PC-3 (cell line): ENCODE results near the gene PGBD4. TPM values are rescaled to one million over a fixed set of nuclear protein-coding genes. Genes with fewer than 3 reads are reported as not detected.

ENCODE experiments used
- ATAC-seq: fragments of 200-7000 bp; cut with Tn5 transposase; 2 replicates; pipeline ENCODE4 v1.9.1; 2020; ENCODE audit warnings: mild to moderate bottlenecking, moderate library complexity
- BruUV-seq: library from RNA; stranded (reverse); fragments of 400-500 nt; replicated peaks from 2 replicates; lab custom pipeline; 2021; lab: Mats Ljungman, UMichigan
- CTCF ChIA-PET: fragments of 300-600 bp; sonication (Branson Sonifier 250); formaldehyde crosslinking; loops from one replicate; lab custom pipeline; 2022; ENCODE audit warnings: antibody characterized with exemption; lab: Charles Lee
- POLR2A ChIA-PET: fragments of 300-600 bp; sonication (Branson Sonifier 250); formaldehyde crosslinking; loops from one replicate; lab custom pipeline; 2022; ENCODE audit warnings: antibody characterized with exemption; ENCODE audit not compliant: unreplicated experiment; lab: Charles Lee
- DNase-seq: peaks from one replicate; pipeline ENCODE4 v3.0.0-alpha.2; 2015
- H2AFZ ChIP-seq: fragments of 300-600 bp; sonication (generic); 2 replicates; pipeline ENCODE4 v1.6.0; 2016; ENCODE audit warnings: antibody characterized with exemption, low read length
- H3F3A ChIP-seq: fragments of 300-600 bp; sonication (generic); one replicate; pipeline ENCODE4 v1.6.0; 2017; ENCODE audit warnings: antibody characterized with exemption, low read length, control low read depth, mild to moderate bottlenecking; ENCODE audit not compliant: unreplicated experiment
- H3K27ac ChIP-seq: fragments of 300-600 bp; sonication (generic); 2 replicates; pipeline ENCODE4 v1.5.1; 2016; ENCODE audit warnings: mild to moderate bottlenecking, low read length
- H3K27me3 ChIP-seq: fragments of 300-600 bp; sonication (generic); 2 replicates; pipeline ENCODE4 v1.6.1; 2016; ENCODE audit warnings: low read length, mixed read lengths
- H3K36me3 ChIP-seq: fragments of 300-600 bp; sonication (generic); 2 replicates; pipeline ENCODE4 v1.6.1; 2016; ENCODE audit warnings: low read depth, mixed run types, low read length, mixed read lengths
- H3K4me1 ChIP-seq: fragments of 300-600 bp; sonication (generic); 2 replicates; pipeline ENCODE4 v1.5.1; 2016; ENCODE audit warnings: low read length; ENCODE audit not compliant: insufficient read depth
- H3K4me2 ChIP-seq: fragments of 300-600 bp; sonication (generic); 2 replicates; pipeline ENCODE4 v1.6.0; 2016; ENCODE audit warnings: low read length
- H3K4me3 ChIP-seq: fragments of 300-600 bp; sonication (generic); 2 replicates; pipeline ENCODE4 v1.5.1; 2016; ENCODE audit warnings: mild to moderate bottlenecking, low read length, mixed read lengths
- H3K79me2 ChIP-seq: fragments of 300-600 bp; sonication (generic); 2 replicates; pipeline ENCODE4 v1.6.1; 2017; ENCODE audit warnings: low read length, mixed read lengths
- H3K9ac ChIP-seq: fragments of 300-600 bp; sonication (generic); 2 replicates; pipeline ENCODE4 v1.6.0; 2016; ENCODE audit warnings: mild to moderate bottlenecking, low read length
- H3K9me2 ChIP-seq: fragments of 300-600 bp; sonication (generic); replicated peaks from 2 replicates; pipeline ENCODE4 v1.6.1; 2016; ENCODE audit warnings: mixed run types, low read length, mixed read lengths
- H3K9me3 ChIP-seq: fragments of 300-600 bp; sonication (generic); 2 replicates; pipeline ENCODE4 v1.6.1; 2016; ENCODE audit warnings: low read length, mixed read lengths
- H4K20me1 ChIP-seq: fragments of 300-600 bp; sonication (generic); 2 replicates; pipeline ENCODE4 v1.6.1; 2016; ENCODE audit warnings: low read length, mixed read lengths
- CTCF ChIP-seq: fragments of 300-600 bp; sonication (generic); conservative IDR thresholded peaks from 2 replicates; pipeline ENCODE4 v1.5.1; 2017; ENCODE audit warnings: antibody characterized with exemption, low read depth, mild to moderate bottlenecking, low read length
- EZH2 ChIP-seq: fragments of 300-600 bp; sonication (generic); IDR thresholded peaks from one replicate; pipeline ENCODE4 v1.6.1; 2017; ENCODE audit warnings: antibody characterized with exemption, mild to moderate bottlenecking, low read length; ENCODE audit not compliant: unreplicated experiment
- EZH2phosphoT487 ChIP-seq: fragments of 300-600 bp; sonication (generic); IDR thresholded peaks from 2 replicates; pipeline ENCODE4 v1.6.1; 2018; ENCODE audit warnings: mild to moderate bottlenecking, antibody characterized with exemption, low read length, borderline replicate concordance
- intact Hi-C: fragments of 100-400 bp; cut with micrococcal nuclease; formaldehyde crosslinking; loops from 2 replicates; pipeline ENCODE4 v1.9.0; 2023
- total RNA-seq: library from RNA; depleted of rRNA; stranded (reverse); fragments of >200 nt; gene quantifications from 2 replicates; pipeline ENCODE4 v1.2.3, GENCODE V29; 2014

PGBD4 gene
- total RNA-seq, 1 experiment from 2014 or later = 2.6 TPM

DNA sequence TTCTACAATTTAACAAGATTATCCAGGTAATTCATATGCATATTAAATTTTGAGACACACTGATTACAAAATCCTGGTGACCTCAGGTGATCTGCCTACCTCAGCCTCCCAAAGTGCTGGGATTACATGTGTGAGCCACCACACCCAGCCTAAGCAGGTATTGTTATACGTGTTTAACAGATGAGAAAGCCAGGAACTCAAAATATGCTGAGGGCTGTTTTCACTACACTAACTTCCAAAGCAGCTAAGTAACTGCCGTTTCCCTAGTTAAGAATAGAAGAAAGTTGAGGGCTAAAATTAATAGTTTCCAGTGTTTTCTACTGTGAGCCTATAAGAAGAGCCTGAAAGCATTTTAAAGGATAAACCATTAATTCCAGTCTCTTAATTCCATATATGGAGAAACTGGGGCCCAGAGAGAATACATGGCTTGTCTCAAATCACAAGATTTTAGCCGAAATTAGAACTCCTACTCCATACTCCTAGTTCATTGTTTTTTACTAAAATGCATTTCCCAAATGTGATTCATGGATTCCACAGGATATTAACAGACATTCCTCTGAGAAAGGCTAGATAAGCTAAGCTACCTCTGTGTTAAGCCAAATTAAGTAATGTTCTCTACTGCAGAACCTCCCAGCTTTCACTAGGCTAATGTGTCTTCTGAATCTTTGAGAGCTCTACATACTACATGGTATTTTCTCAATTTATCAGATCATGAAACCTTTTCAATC, 45.9 kb upstream of the PGBD4 start:
- Histone ChIP-seq H3K4me3 (no peak overlapping the region), H3K27me3 (no peaks in the 10 kb centered on the region), H3K9me2 (no peaks in the 10 kb centered on the region), H3K36me3 (no peaks in the 10 kb centered on the region), H3K79me2 (no peaks in the 10 kb centered on the region), H3K4me1 (no peaks in the 10 kb centered on the region), H3F3A (no peaks in the 10 kb centered on the region), H3K9me3 (peaks cover 2% of the 10 kb centered on the region; the same call in 1 of the 2 replicates), H2AFZ (no peak overlapping the region), H3K27ac (no peak overlapping the region), H3K9ac (no peak overlapping the region), H3K4me2 (no peak overlapping the region), H4K20me1 (no peaks in the 10 kb centered on the region)
- CTCF ChIA-PET = no interaction called here
- DNase-seq = peak; percentile 11
- no TSS peak for BruUV-seq
- POLR2A ChIA-PET = no interaction called here
- TF ChIP-seq EZH2phosphoT487 (no peak), EZH2 (no peak), CTCF (no peak)
- intact Hi-C loops = no loop called here
- no peak; the same call in 1 of the 2 replicates for ATAC-seq

- Histone ChIP-seq H4K20me1 (no peaks in the 10 kb centered on the region), H3K9me3 (no peaks in the 10 kb centered on the region), H3K4me2 (no peak overlapping the region), H3K9ac (no peak overlapping the region), H3K27ac (no peak overlapping the region), H3K9me2 (no peaks in the 10 kb centered on the region), H3K79me2 (no peaks in the 10 kb centered on the region), H2AFZ (no peak overlapping the region), H3K4me3 (no peak overlapping the region), H3K27me3 (no peaks in the 10 kb centered on the region), H3F3A (no peaks in the 10 kb centered on the region), H3K36me3 (no peaks in the 10 kb centered on the region), H3K4me1 (no peaks in the 10 kb centered on the region)
- CTCF ChIA-PET = no interaction called here
- DNase-seq (no peak), ATAC-seq (no peak)
- intact Hi-C loops = no loop called here
- BruUV-seq = no TSS peak
- POLR2A ChIA-PET = no interaction called here
- TF ChIP-seq EZH2phosphoT487 (no peak), CTCF (no peak), EZH2 (no peak)
These were observed 45.0 kb upstream of the PGBD4 start for GRCh38 chr15:34056911-34057310.

- no peak overlapping the region for H3K9ac ChIP-seq
- ATAC-seq = no peak
- DNase-seq = no peak
- H3K9me3 ChIP-seq = no peaks in the 10 kb centered on the region
- ChIA-PET CTCF (no interaction called here), POLR2A (no interaction called here)
- no peaks in the 10 kb centered on the region for H3K79me2 ChIP-seq
- H3K4me2 ChIP-seq = no peak overlapping the region
- H3K27ac ChIP-seq = no peak overlapping the region
- no TSS peak for BruUV-seq
- no peaks in the 10 kb centered on the region for H3K27me3 ChIP-seq
- no peak overlapping the region for H3K4me3 ChIP-seq
- no peaks in the 10 kb centered on the region for H3F3A ChIP-seq
- no peak for TF ChIP-seq EZH2
- TF ChIP-seq CTCF = no peak
- no peak for TF ChIP-seq EZH2phosphoT487
- H3K36me3 ChIP-seq = no peaks in the 10 kb centered on the region
- no peaks in the 10 kb centered on the region for H4K20me1 ChIP-seq
- H3K4me1 ChIP-seq = no peaks in the 10 kb centered on the region
- intact Hi-C loops = no loop called here
- no peaks in the 10 kb centered on the region for H3K9me2 ChIP-seq
- H2AFZ ChIP-seq = no peak overlapping the region
These were observed 42.4 kb upstream of the PGBD4 start for GRCh38 chr15:34059476-34059875.
